Right forelimb (tissue), 1 donor: ENCODE results near the gene SSPN.

Experiments
- DNase-seq: peaks from one replicate; pipeline ENCODE4 v3.0.0-alpha.2; 2018

Gene SSPN

GRCh38 chr12:26287671-26288381 is 92.5 kb downstream of the SSPN start:
- DNase-seq = peak; percentile 70

DNA sequence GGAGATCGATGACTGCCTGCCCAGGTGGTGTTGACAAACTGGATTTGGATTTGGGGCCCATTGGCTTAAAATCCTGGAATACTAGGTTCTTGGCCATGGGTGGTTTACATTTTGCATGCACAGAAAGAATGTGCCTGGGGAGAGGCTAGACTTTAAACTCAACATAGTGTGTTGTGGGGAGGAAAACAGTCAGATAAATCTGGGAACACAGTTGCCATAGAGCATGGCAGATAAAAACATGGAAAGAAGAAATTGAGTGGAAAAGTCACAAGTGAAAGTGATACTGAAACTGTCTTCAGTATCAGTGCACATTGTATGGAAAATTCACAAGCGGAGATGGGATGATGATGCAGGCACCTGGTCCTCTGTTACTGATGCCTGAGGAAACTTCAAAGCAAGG is 95.2 kb downstream of the SSPN start:
- no peak for DNase-seq

DNA sequence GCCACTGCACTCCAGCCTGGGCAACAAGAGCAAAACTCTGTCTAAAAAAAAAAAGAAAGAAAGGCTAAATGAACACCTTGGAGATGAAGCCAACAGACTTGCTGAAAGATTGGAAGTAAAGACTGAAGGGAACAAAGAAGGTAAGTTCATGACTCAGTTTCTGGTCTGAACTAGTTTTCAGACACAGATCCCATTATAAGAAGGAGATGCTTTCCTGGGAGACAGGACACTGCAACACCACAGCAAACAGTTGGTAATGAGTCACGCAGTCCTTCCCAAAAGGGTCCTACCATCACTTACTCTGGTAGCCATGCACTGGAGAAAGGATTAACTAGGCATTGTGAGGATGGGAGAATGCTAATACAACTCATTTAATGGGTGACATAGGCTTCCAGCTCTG is 97.2 kb downstream of the SSPN start:
- no peak for DNase-seq

DNA sequence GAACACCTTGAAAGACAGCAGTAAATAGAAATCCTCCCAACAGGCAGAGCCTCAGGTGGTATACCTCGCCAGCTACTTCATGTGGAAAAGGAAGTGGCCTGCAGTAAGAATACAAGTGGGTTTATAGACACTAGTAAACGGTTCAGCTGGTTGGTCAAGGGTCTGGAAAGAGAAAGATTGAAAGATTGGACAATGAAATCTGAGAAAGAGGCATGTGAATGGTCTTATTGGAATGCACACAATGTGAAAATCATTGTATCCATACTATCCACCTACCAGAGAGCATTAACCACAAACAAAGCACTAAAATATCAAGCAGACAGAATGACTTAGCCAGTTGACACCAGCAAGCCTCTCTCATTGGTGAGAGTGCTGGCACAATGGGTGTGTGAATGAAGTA is 98.2 kb downstream of the SSPN start:
- no peak for DNase-seq

- no peak for DNase-seq
Measured at GRCh38 chr12:26295001-26295400, 99.6 kb downstream of the SSPN start.

- no peak for DNase-seq
Measured at GRCh38 chr12:26297396-26298070, 102.2 kb downstream of the SSPN start.

- no peak for DNase-seq
Measured at GRCh38 chr12:26298785-26299621, 103.6 kb downstream of the SSPN start.

DNA sequence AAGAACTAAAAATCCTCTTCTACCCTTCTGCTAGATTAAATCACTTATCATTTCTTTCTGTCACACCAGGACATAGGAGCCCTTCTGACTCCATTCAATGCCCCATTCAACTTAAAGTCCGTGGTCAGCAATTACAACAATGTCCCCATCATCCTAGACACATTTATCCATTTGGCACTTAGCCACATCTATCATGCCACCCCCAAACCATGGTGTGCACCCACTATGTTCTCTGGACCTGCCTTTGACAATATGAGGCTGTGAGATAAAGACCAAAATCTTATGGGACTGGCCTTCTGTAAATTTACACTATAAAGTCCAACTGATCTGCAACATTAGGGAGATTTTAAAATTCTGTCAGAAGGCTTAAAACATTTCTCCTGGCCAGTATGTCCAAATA is 104.4 kb downstream of the SSPN start:
- no peak for DNase-seq
